ENCODE measurements around the gene TCIRG1. TPM values are rescaled to one million over a fixed set of nuclear protein-coding genes. Genes with fewer than 3 reads are reported as not detected.

The TCIRG1 gene
- total and polyA plus RNA-seq, 12 donors, result 28.4 to 1,150 (median 258) TPM

DNA sequence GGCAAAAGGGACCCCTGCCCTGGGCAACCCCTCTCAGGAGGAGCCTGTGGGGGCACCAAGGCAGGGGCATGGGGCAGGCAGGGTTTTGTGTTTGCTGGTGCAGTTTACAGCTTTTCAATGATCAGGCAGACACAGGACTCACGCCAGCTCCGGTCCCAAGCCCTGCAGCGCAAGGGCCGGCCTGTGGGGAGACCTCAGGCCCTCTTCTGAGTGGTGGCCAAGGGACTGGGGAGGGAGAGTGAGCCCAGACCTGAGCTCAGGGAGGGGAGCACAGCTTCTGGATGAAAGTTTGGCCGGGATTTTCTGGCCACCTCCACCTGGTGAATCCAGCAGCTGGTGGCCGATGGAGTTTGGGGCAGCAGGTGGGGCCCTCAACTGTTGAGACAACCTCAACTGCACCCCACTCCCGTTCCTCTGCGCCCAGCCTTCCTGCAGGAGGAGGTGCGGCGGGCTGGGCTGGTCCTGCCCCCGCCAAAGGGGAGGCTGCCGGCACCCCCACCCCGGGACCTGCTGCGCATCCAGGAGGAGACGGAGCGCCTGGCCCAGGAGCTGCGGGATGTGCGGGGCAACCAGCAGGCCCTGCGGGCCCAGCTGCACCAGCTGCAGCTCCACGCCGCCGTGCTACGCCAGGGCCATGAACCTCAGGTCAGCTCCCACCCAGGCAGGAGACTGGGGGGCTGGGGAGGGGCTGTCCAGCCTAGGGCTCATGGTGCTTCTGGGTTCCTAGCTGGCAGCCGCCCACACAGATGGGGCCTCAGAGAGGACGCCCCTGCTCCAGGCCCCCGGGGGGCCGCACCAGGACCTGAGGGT, 3.6 kb downstream of the TCIRG1 start:
- H3K9me3 ChIP-seq (replicated peaks in 1 of 3), result no peaks in the 10 kb centered on the region
- peak in 6 of 7 donors; percentile 15 to 46 (median 26) for DNase-seq
- H3K27ac ChIP-seq, result peak overlapping the region; percentile 53 to 97 (median 92)
- intact Hi-C loops (cut with DNase I), result loop anchor here in 1 of 2 donors (10.0 kb wide), 1 partner anchor 162 kb away; no protein-coding TSS in a partner anchor
- H3K4me3 ChIP-seq, result no peak overlapping the region
- H3K27me3 ChIP-seq, result no peaks in the 10 kb centered on the region
- TF ChIP-seq POLR2A (IDR thresholded peaks at IDR 0.05), result no peak
- TF ChIP-seq, protein P1, sequence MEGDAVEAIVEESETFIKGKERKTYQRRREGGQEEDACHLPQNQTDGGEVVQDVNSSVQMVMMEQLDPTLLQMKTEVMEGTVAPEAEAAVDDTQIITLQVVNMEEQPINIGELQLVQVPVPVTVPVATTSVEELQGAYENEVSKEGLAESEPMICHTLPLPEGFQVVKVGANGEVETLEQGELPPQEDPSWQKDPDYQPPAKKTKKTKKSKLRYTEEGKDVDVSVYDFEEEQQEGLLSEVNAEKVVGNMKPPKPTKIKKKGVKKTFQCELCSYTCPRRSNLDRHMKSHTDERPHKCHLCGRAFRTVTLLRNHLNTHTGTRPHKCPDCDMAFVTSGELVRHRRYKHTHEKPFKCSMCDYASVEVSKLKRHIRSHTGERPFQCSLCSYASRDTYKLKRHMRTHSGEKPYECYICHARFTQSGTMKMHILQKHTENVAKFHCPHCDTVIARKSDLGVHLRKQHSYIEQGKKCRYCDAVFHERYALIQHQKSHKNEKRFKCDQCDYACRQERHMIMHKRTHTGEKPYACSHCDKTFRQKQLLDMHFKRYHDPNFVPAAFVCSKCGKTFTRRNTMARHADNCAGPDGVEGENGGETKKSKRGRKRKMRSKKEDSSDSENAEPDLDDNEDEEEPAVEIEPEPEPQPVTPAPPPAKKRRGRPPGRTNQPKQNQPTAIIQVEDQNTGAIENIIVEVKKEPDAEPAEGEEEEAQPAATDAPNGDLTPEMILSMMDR (IDR thresholded peaks at IDR 0.05), result no peak
- peaks cover 0 to 54% of the 10 kb centered on the region in 2 donors for H3K36me3 ChIP-seq (replicated peaks in 1 of 2)
- peaks cover 47 to 56% of the 10 kb centered on the region in 2 donors for H3K4me1 ChIP-seq (replicated peaks in 1 of 2)
- WGBS, 4 donors, result 79 to 90% (median 82%) methylated on average over 1 to 27 of the region's 27 CpGs

DNA sequence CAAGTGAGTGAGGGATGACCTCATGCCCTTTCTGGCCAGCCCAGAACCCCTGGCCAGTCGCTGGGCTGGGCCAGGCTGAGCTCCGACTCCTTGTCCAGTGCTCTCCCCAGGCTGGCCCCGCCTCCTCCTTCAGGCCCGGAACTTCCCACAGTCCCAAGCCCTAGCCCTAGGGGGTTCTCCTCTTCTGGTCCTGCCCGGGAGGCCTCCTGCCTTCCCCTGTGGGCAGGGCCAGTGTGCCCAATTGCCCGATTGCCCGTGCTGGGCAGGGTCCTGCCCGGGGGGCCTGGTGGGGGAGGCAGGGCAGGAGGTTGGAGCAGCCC, 4.2 kb downstream of the TCIRG1 start:
- Histone ChIP-seq H3K27ac (peak overlapping the region; percentile 53 to 97 (median 92)), H3K9me3 (replicated peaks in 1 of 3) (no peaks in the 10 kb centered on the region), H3K27me3 (no peaks in the 10 kb centered on the region), H3K4me1 (replicated peaks in 1 of 2) (peaks cover 41 to 50% of the 10 kb centered on the region in 2 donors), H3K4me3 (no peak overlapping the region), H3K36me3 (replicated peaks in 1 of 2) (peaks cover 0 to 59% of the 10 kb centered on the region in 2 donors)
- DNase-seq, result peak in 3 of 7 donors; percentile 1 to 29 (median 22)
- intact Hi-C loops (cut with DNase I), result loop anchor here in 1 of 2 donors (10.0 kb wide), 1 partner anchor 162 kb away; no protein-coding TSS in a partner anchor
- whole genome bisulfite sequencing, 4 donors, result 36 to 62% (median 54%) methylated on average over 3 to 8 of the region's 8 CpGs
- TF ChIP-seq, protein P1 (IDR thresholded peaks at IDR 0.05), result no peak
- TF ChIP-seq POLR2A (IDR thresholded peaks at IDR 0.05), result no peak

DNA sequence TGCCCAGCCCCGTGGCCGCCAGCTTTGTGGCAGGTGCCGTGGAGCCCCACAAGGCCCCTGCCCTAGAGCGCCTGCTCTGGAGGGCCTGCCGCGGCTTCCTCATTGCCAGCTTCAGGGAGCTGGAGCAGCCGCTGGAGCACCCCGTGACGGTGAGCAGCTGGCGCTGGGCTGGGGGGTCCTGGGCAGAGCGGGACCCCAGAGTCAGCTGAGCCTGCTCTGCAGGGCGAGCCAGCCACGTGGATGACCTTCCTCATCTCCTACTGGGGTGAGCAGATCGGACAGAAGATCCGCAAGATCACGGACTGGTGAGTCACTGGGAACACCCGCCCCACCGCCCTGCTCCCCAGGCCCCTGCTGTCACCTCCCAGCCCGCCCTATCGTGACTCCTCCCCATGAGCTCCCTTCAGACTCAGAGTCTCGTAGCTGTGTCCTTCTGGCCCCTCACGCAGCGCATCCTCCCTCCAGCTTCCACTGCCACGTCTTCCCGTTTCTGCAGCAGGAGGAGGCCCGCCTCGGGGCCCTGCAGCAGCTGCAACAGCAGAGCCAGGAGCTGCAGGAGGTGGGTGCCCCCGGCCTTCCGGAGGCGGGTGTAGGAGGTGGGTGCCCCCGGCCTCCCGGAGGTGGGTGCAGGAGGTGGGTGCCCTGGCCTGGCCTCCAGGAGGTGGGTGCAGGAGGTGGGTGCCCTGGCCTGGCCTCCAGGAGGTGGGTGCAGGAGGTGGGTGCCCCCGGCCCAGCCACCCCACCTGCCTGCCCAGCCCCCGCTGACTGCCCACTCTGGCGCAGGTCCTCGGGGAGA, 4.7 kb downstream of the TCIRG1 start:
- Histone ChIP-seq H3K27me3 (no peaks in the 10 kb centered on the region), H3K36me3 (replicated peaks in 1 of 2) (peaks cover 0 to 65% of the 10 kb centered on the region in 2 donors), H3K9me3 (replicated peaks in 1 of 3) (no peaks in the 10 kb centered on the region), H3K27ac (peak overlapping the region; percentile 53 to 97 (median 92)), H3K4me1 (replicated peaks in 1 of 2) (peaks cover 35 to 44% of the 10 kb centered on the region in 2 donors), H3K4me3 (no peak overlapping the region)
- intact Hi-C loops (cut with DNase I), result loop anchor here in 1 of 2 donors (10.0 kb wide), 1 partner anchor 161 kb away; no protein-coding TSS in a partner anchor
- DNase-seq, result peak; percentile 84 to 96 (median 93)
- TF ChIP-seq POLR2A (IDR thresholded peaks at IDR 0.05), result peak in 1 of 2 donors; percentile 71
- TF ChIP-seq, protein P1 (IDR thresholded peaks at IDR 0.05), result no peak
- WGBS, 4 donors, result 46 to 71% (median 57%) methylated on average over 7 to 36 of the region's 36 CpGs

All from adrenal gland (tissue), 12 donors.